ENCODE data around the gene HNMT. TPM values are rescaled to one million over a fixed set of nuclear protein-coding genes. Genes with fewer than 3 reads are reported as not detected.

The HNMT gene
- total and polyA plus RNA-seq, 2 of the 13 experiments (the other 11 are each of a cell fraction or from before 2014, with no cell fraction given): 279 to 309 TPM

DNA sequence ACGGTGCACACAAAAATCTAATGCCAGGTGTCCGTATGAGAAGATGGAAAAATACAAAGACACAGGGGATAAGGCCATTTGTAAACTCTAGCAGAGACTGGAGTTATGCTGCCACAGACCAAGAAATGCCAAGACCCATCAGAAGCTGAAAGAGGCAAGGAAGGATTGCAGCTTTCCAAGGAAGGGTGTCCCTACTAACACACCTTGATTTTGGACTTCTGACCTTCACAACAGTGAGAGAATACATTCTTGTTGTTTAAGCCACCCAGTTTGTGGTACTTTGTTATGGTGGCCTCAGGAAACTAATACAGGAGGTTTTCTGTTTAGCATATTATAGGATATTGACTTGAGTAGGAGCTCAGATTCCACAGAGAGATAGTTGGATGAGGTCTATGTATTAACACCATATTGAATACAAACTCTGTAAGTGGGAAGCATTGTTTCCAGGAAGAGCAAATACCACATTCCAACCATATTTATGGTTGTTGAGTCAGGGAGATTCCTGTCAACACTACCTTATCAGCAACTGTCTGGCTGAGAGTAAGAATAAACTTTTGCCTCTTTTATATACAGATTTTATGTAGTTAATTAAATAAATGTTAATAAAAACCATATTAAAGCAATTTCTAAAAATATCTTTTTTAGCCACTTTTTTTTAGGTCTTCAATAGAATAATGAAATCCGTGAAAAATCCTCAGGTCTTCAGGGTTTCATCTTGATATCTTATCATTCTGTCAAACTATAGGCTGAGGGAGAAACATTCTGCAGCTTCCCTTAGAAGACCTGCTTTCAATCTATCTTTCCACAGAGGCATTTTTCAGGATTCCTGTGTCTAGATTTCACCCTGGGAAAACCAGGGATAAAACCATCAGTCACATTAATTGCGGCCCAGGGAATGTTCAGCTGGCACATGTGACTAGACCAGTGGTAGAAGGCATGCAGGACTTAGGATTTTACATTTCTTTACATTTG is 35.4 kb upstream of the HNMT start (continued):
- TF ChIP-seq, protein P1, sequence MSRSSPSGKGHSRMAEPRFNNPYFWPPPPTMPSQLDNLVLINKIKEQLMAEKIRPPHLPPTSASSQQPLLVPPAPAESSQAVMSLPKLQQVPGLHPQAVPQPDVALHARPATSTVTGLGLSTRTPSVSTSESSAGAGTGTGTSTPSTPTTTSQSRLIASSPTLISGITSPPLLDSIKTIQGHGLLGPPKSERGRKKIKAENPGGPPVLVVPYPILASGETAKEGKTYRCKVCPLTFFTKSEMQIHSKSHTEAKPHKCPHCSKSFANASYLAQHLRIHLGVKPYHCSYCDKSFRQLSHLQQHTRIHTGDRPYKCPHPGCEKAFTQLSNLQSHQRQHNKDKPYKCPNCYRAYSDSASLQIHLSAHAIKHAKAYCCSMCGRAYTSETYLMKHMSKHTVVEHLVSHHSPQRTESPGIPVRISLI (CRISPR knock-in tag; IDR thresholded peaks at IDR 0.05; ENCODE audit: borderline replicate concordance): peak; percentile 65; the same call in 1 of the 2 replicates
- TF ChIP-seq HMG20A (CRISPR knock-in tag; IDR thresholded peaks at IDR 0.05; ENCODE audit: borderline replicate concordance) (peak; percentile 93), SMYD3 (CRISPR knock-in tag; IDR thresholded peaks at IDR 0.05) (peak; percentile 54; the same call in 1 of the 2 replicates), REL (CRISPR knock-in tag; conservative IDR thresholded peaks at IDR 0.05) (no peak), NFYB (CRISPR knock-in tag; IDR thresholded peaks at IDR 0.05) (no peak), GATA4 (IDR thresholded peaks at IDR 0.05; ENCODE audit: borderline replicate concordance, low read depth) (peak; percentile 93; the same call in 1 of the 2 replicates), SIX1 (CRISPR knock-in tag; IDR thresholded peaks at IDR 0.05; ENCODE audit: borderline replicate concordance) (peak; percentile 80; the same call in 1 of the 2 replicates), ZNF839 (CRISPR knock-in tag; IDR thresholded peaks at IDR 0.05; ENCODE audit: borderline replicate concordance) (no peak), ZNF749 (CRISPR knock-in tag; IDR thresholded peaks at IDR 0.05; ENCODE audit: borderline replicate concordance) (no peak; the same call in 1 of the 2 replicates), FOSL2 (CRISPR knock-in tag; IDR thresholded peaks at IDR 0.05) (peak; percentile 82), RBM22 (optimal IDR thresholded peaks at IDR 0.05; ENCODE audit: low read length) (no peak), ZNF562 (CRISPR knock-in tag; IDR thresholded peaks at IDR 0.05; ENCODE audit: borderline replicate concordance) (no peak), ZNF446 (CRISPR knock-in tag; IDR thresholded peaks at IDR 0.05) (no peak), POLR2AphosphoS5 (IDR thresholded peaks at IDR 0.05; ENCODE audit: low read depth, low read length) (no peak), RBAK (CRISPR knock-in tag; IDR thresholded peaks at IDR 0.05) (no peak), IRX3 (CRISPR knock-in tag; IDR thresholded peaks at IDR 0.05; ENCODE audit: borderline replicate concordance, low read depth) (no peak), ZNF776 (CRISPR knock-in tag; IDR thresholded peaks at IDR 0.05) (no peak)
- TF ChIP-seq, protein P2, sequence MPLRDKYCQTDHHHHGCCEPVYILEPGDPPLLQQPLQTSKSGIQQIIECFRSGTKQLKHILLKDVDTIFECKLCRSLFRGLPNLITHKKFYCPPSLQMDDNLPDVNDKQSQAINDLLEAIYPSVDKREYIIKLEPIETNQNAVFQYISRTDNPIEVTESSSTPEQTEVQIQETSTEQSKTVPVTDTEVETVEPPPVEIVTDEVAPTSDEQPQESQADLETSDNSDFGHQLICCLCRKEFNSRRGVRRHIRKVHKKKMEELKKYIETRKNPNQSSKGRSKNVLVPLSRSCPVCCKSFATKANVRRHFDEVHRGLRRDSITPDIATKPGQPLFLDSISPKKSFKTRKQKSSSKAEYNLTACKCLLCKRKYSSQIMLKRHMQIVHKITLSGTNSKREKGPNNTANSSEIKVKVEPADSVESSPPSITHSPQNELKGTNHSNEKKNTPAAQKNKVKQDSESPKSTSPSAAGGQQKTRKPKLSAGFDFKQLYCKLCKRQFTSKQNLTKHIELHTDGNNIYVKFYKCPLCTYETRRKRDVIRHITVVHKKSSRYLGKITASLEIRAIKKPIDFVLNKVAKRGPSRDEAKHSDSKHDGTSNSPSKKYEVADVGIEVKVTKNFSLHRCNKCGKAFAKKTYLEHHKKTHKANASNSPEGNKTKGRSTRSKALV (CRISPR knock-in tag; IDR thresholded peaks at IDR 0.05): peak; percentile 80; the same call in 1 of the 2 replicates
- TF ChIP-seq, protein P3, sequence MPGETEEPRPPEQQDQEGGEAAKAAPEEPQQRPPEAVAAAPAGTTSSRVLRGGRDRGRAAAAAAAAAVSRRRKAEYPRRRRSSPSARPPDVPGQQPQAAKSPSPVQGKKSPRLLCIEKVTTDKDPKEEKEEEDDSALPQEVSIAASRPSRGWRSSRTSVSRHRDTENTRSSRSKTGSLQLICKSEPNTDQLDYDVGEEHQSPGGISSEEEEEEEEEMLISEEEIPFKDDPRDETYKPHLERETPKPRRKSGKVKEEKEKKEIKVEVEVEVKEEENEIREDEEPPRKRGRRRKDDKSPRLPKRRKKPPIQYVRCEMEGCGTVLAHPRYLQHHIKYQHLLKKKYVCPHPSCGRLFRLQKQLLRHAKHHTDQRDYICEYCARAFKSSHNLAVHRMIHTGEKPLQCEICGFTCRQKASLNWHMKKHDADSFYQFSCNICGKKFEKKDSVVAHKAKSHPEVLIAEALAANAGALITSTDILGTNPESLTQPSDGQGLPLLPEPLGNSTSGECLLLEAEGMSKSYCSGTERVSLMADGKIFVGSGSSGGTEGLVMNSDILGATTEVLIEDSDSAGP (CRISPR knock-in tag; IDR thresholded peaks at IDR 0.05; ENCODE audit: borderline replicate concordance): no peak
- TF ChIP-seq, protein P4, sequence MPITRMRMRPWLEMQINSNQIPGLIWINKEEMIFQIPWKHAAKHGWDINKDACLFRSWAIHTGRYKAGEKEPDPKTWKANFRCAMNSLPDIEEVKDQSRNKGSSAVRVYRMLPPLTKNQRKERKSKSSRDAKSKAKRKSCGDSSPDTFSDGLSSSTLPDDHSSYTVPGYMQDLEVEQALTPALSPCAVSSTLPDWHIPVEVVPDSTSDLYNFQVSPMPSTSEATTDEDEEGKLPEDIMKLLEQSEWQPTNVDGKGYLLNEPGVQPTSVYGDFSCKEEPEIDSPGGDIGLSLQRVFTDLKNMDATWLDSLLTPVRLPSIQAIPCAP (CRISPR knock-in tag; IDR thresholded peaks at IDR 0.05; ENCODE audit: low read depth): no peak

Measured in HepG2 (cell line).